ENCODE results near the gene SPECC1L.

The SPECC1L gene

GRCh38 chr22:24437091-24437490 is 166.5 kb downstream of the SPECC1L start:
- Histone ChIP-seq H3K27me3 (ENCODE audit: insufficient read depth, poor library complexity, severe bottlenecking) (no peaks in the 10 kb centered on the region), H3K27ac (replicated peaks) (peak overlapping the region; percentile 49; the same call in 1 of the 2 replicates), H3K4me3 (replicated peaks; ENCODE audit: insufficient read depth, low read length) (no peak overlapping the region)
- no peak for TF ChIP-seq REST (IDR thresholded peaks at IDR 0.05; ENCODE audit: insufficient replicate concordance, low read depth)
- no peak for TF ChIP-seq SPI1 (IDR thresholded peaks at IDR 0.05; ENCODE audit: borderline replicate concordance, low read depth)
- TF ChIP-seq POLR2AphosphoS5 (IDR thresholded peaks at IDR 0.05; ENCODE audit: low read depth) = no peak
- no peak for TF ChIP-seq GABPA (IDR thresholded peaks at IDR 0.05; ENCODE audit: low read depth)
- TF ChIP-seq CTCF (IDR thresholded peaks at IDR 0.05; ENCODE audit: insufficient read depth, low read length) = no peak
- no peak for DNase-seq (ENCODE audit: low read depth in 1 of 2, low spot score in 1 of 2)

GRCh38 chr22:24437741-24438328 is 167.2 kb downstream of the SPECC1L start:
- TF ChIP-seq REST (IDR thresholded peaks at IDR 0.05; ENCODE audit: insufficient replicate concordance, low read depth) (no peak), CTCF (IDR thresholded peaks at IDR 0.05; ENCODE audit: insufficient read depth, low read length) (no peak), SPI1 (IDR thresholded peaks at IDR 0.05; ENCODE audit: borderline replicate concordance, low read depth) (0 out of 2 replicates have a peak, but pooled peaks have one; percentile 34), GABPA (IDR thresholded peaks at IDR 0.05; ENCODE audit: low read depth) (no peak), POLR2AphosphoS5 (IDR thresholded peaks at IDR 0.05; ENCODE audit: low read depth) (no peak)
- Histone ChIP-seq H3K27me3 (ENCODE audit: insufficient read depth, poor library complexity, severe bottlenecking) (no peaks in the 10 kb centered on the region), H3K4me3 (replicated peaks; ENCODE audit: insufficient read depth, low read length) (no peak overlapping the region), H3K27ac (replicated peaks) (peak overlapping the region; percentile 49)
- peak in 1 of 2 experiments; percentile 47 for DNase-seq (ENCODE audit: low read depth in 1 of 2, low spot score in 1 of 2)

- H3K27me3 ChIP-seq (ENCODE audit: insufficient read depth, poor library complexity, severe bottlenecking) = no peaks in the 10 kb centered on the region
- H3K27ac ChIP-seq (replicated peaks) = peak overlapping the region; percentile 63
- DNase-seq (ENCODE audit: low read depth in 1 of 2, low spot score in 1 of 2) = peak in 1 of 2 experiments; percentile 71
- TF ChIP-seq GABPA (IDR thresholded peaks at IDR 0.05; ENCODE audit: low read depth) = no peak
- TF ChIP-seq SPI1 (IDR thresholded peaks at IDR 0.05; ENCODE audit: borderline replicate concordance, low read depth) = no peak
- no peak for TF ChIP-seq REST (IDR thresholded peaks at IDR 0.05; ENCODE audit: insufficient replicate concordance, low read depth)
- TF ChIP-seq CTCF (IDR thresholded peaks at IDR 0.05; ENCODE audit: insufficient read depth, low read length) = no peak
- no peak for TF ChIP-seq POLR2AphosphoS5 (IDR thresholded peaks at IDR 0.05; ENCODE audit: low read depth)
- H3K4me3 ChIP-seq (replicated peaks; ENCODE audit: insufficient read depth, low read length) = no peak overlapping the region
Measured at GRCh38 chr22:24440270-24440717, 169.7 kb downstream of the SPECC1L start.
